ENCODE results near the gene PIP5K1C. TPM values are rescaled to one million over a fixed set of nuclear protein-coding genes. Genes with fewer than 3 reads are reported as not detected.

Gene PIP5K1C
- polyA plus RNA-seq, 1 donor (not counting 4 experiments of a cell fraction or from before 2014, with no cell fraction given): 3.6 TPM

DNA sequence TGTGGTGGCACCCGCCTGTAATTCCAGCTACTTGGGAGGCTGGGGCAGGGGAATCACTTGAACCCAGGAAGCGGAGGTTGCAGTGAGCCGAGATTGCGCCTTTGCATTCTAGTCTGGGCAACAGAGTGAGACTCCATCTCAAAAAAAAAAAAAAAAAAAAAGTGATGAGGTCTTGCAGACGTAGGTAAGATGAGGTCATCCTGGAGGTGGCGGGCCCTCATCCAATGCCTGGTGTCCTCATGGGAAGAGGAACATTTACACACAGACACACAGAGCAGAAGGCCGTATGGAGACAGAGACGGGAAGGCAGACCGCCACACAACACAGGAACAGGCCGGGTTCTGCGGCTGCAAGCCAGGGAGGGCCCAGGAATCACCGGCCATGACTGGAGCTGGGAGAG lies 78.0 kb downstream of the PIP5K1C start:
- no peak for FAIRE-seq
- peaks cover 13% of the 10 kb centered on the region for H3K4me1 ChIP-seq (ENCODE audit: control insufficient read depth, extremely low read depth, insufficient read depth, low read length)
- no peak for DNase-seq (ENCODE audit: low read depth, low spot score)
- H3K9me3 ChIP-seq (ENCODE audit: control insufficient read depth, low read depth, low read length): no peaks in the 10 kb centered on the region
- no peak overlapping the region for H3K9ac ChIP-seq (ENCODE audit: control insufficient read depth, extremely low read depth, insufficient read depth, low read length)
- no peak overlapping the region for H3K4me3 ChIP-seq (ENCODE audit: control insufficient read depth in 2 of 3, extremely low read depth in 1 of 3, insufficient read depth in 2 of 3, low read depth in 1 of 3, low read length in 3 of 3)
- no peak overlapping the region for H3K27ac ChIP-seq (ENCODE audit: control insufficient read depth, insufficient read depth, low read length)
- H3K9me1 ChIP-seq (ENCODE audit: control insufficient read depth, extremely low read depth, insufficient read depth, low read length): no peaks in the 10 kb centered on the region
- no peak overlapping the region for H3K4me2 ChIP-seq (ENCODE audit: control insufficient read depth, extremely low read depth, insufficient read depth, low read depth, low read length)
- no peak overlapping the region for H2AFZ ChIP-seq (ENCODE audit: control insufficient read depth, low read length)
- no peaks in the 10 kb centered on the region for H3K27me3 ChIP-seq (ENCODE audit: control insufficient read depth, extremely low read depth, insufficient read depth, low read length)
- H4K20me1 ChIP-seq (ENCODE audit: control insufficient read depth, extremely low read depth, insufficient read depth, low read length): no peaks in the 10 kb centered on the region
- dilution Hi-C loops (cut with MboI; ENCODE audit: extremely low pct_ligation_motif_present, low sequenced_read_pairs): no loop called here
- peaks cover 31% of the 10 kb centered on the region for H3K79me2 ChIP-seq (ENCODE audit: control insufficient read depth, insufficient read depth, low read length)
- peaks cover 3 to 18% of the 10 kb centered on the region in 2 experiments for H3K36me3 ChIP-seq (ENCODE audit: control insufficient read depth in 2 of 2, extremely low read depth in 1 of 2, insufficient read depth in 2 of 2, low read length in 2 of 2)
- no peak for TF ChIP-seq EZH2 (IDR thresholded peaks at IDR 0.05; ENCODE audit: low read length)
- TF ChIP-seq, protein P1, sequence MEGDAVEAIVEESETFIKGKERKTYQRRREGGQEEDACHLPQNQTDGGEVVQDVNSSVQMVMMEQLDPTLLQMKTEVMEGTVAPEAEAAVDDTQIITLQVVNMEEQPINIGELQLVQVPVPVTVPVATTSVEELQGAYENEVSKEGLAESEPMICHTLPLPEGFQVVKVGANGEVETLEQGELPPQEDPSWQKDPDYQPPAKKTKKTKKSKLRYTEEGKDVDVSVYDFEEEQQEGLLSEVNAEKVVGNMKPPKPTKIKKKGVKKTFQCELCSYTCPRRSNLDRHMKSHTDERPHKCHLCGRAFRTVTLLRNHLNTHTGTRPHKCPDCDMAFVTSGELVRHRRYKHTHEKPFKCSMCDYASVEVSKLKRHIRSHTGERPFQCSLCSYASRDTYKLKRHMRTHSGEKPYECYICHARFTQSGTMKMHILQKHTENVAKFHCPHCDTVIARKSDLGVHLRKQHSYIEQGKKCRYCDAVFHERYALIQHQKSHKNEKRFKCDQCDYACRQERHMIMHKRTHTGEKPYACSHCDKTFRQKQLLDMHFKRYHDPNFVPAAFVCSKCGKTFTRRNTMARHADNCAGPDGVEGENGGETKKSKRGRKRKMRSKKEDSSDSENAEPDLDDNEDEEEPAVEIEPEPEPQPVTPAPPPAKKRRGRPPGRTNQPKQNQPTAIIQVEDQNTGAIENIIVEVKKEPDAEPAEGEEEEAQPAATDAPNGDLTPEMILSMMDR (optimal IDR thresholded peaks at IDR 0.05 in 1 of 3, IDR thresholded peaks at IDR 0.05 in 1 of 3, conservative IDR thresholded peaks at IDR 0.05 in 1 of 3; ENCODE audit: extremely low read depth in 1 of 3, insufficient read depth in 2 of 3, low read length in 3 of 3): no peak

DNA sequence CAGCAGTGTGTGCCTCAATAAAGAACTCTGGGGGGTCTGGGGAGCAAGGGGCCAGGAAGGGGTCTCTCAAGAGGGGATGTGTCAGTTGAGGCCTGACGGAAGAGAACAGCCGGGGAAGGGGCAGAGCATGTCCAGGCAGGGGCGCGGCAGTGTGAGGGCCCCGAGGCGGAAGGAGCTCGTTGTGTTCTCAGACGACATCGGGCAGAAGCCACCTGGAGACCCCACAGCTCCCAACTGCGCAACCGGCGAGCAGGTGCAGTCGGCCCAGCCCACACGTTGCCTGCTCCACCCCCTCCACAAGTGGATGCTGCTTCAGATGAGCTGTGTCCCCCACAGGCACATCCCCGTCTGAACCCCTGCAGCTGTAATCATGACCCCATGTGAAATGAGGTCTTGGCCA lies 78.6 kb downstream of the PIP5K1C start:
- DNase-seq (ENCODE audit: low read depth, low spot score) (no peak), FAIRE-seq (no peak)
- H3K79me2 ChIP-seq (ENCODE audit: control insufficient read depth, insufficient read depth, low read length): peaks cover 31% of the 10 kb centered on the region
- peaks cover 13% of the 10 kb centered on the region for H3K4me1 ChIP-seq (ENCODE audit: control insufficient read depth, extremely low read depth, insufficient read depth, low read length)
- no peak overlapping the region for H3K4me3 ChIP-seq (ENCODE audit: control insufficient read depth in 2 of 3, extremely low read depth in 1 of 3, insufficient read depth in 2 of 3, low read depth in 1 of 3, low read length in 3 of 3)
- H3K9ac ChIP-seq (ENCODE audit: control insufficient read depth, extremely low read depth, insufficient read depth, low read length): no peak overlapping the region
- TF ChIP-seq, protein P1 (optimal IDR thresholded peaks at IDR 0.05 in 1 of 3, IDR thresholded peaks at IDR 0.05 in 1 of 3, conservative IDR thresholded peaks at IDR 0.05 in 1 of 3; ENCODE audit: extremely low read depth in 1 of 3, insufficient read depth in 2 of 3, low read length in 3 of 3): no peak
- TF ChIP-seq EZH2 (IDR thresholded peaks at IDR 0.05; ENCODE audit: low read length): no peak
- H3K36me3 ChIP-seq (ENCODE audit: control insufficient read depth in 2 of 2, extremely low read depth in 1 of 2, insufficient read depth in 2 of 2, low read length in 2 of 2): peaks cover 3 to 19% of the 10 kb centered on the region in 2 experiments
- no peak overlapping the region for H3K27ac ChIP-seq (ENCODE audit: control insufficient read depth, insufficient read depth, low read length)
- no peak overlapping the region for H2AFZ ChIP-seq (ENCODE audit: control insufficient read depth, low read length)
- H4K20me1 ChIP-seq (ENCODE audit: control insufficient read depth, extremely low read depth, insufficient read depth, low read length): no peaks in the 10 kb centered on the region
- dilution Hi-C loops (cut with MboI; ENCODE audit: extremely low pct_ligation_motif_present, low sequenced_read_pairs): no loop called here
- H3K27me3 ChIP-seq (ENCODE audit: control insufficient read depth, extremely low read depth, insufficient read depth, low read length): no peaks in the 10 kb centered on the region
- no peak overlapping the region for H3K4me2 ChIP-seq (ENCODE audit: control insufficient read depth, extremely low read depth, insufficient read depth, low read depth, low read length)
- H3K9me3 ChIP-seq (ENCODE audit: control insufficient read depth, low read depth, low read length): no peaks in the 10 kb centered on the region
- H3K9me1 ChIP-seq (ENCODE audit: control insufficient read depth, extremely low read depth, insufficient read depth, low read length): no peaks in the 10 kb centered on the region

Data from keratinocyte (primary cell).